NCI-H345 treated with DMSO at 0.1 percent for 48 hours (cell line): ENCODE data around the gene PPP6C.
"Not testable (repeated sequence)": the region's sequence is repeated elsewhere in the genome, so short reads cannot be mapped to it uniquely, and the experiment has no call there.

Experiments
- DNase-seq: peaks from one replicate; lab custom pipeline; 2025; ENCODE audit not compliant: unreplicated experiment; lab: John Stamatoyannopoulos, UW

The PPP6C gene

DNA sequence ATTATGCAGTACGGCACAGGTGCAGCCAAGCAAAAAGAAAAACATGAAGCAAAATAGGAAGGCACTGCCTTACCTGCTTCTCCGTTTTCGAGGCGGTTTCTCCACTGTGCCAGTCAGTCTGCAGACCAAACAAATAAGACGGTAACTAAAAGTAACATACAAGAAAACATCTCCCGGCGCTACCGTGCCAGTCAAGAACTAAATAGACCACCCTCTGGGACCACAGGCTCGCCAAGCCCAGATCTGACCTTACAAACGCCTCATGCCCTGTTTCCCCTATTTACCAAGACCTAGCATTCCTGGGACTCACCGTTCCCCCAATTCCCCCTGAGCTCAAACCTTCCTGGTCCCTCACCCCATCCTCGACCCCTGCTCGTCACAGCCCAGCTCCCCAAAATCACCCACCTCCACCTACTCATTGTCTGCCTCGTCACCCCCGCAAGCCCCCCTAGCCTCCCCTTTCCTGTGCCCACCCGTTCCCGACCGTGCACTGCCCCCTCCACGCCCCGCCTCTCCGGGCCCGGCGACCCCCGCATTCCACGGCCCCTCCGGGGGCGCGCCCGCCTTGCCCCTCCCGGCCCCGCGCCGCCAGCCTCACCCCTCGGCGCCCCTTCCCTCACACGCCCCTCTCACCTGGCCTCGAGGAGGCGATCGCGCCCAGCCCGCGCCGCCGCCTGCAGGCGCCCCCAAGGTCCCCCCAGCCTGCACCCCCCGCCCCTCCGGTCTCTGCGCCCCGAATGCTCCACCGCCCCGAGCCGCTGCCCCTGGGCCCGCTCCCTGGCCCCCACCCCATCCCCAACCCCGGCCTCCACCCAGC lies 46.8 kb downstream of the PPP6C start:
- peak; percentile 4 for DNase-seq

DNA sequence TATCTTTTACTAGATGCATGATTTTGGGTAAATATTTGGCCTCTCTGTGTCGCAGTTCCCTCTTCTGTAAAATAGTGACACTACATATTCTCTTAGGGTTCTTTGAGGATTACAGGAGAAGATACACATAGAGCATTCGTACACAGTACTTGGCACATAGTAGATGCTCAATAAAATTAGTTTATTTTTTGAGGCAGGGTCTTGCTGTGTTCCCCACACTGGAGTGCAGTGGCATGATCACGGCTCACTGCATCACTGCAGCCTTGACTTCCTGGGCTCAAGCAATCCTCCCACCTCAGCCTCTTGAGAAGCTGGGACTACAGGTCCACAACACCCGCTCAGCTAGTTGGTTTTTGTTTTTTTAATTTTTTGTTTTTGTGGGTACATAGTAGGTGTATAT lies 47.9 kb downstream of the PPP6C start:
- no peak for DNase-seq

DNA sequence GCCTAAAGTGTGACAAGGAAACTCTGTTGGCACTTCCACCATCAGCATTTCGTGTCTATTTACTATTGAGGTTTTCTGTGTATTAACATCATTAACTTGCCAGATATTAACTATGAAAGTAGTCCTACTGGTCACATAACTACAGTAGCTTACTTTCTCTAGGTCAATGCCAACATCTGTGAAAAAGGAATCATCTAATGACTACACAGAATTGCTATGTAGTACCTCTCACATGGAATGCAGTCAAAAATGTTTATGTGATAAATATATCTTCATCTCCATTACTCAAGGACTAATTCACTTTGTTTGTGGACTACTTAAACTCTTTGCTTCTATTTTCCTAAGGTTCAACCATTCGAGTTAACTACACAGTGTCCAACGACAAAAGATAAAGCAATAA lies 48.4 kb downstream of the PPP6C start:
- DNase-seq, result no peak

DNA sequence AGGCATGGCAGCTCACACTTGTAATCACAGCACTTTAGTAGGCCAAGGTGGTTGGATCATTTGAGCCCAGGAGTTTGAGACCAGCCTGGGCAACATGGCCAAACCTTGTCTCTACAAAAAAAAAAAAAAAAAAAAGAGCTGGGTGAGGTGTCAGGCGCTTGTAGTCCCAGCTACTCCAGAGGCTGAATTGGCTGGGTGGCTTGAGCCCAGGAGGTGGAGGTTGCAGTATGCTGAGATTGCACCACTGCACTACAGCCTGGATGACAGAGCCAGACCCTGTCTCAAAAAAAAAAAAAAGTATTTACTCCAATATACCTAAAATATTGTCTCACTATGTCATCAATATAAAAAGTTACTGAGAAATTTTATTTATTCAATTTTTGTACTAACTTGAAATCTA lies 49.0 kb downstream of the PPP6C start:
- DNase-seq, result no peak

DNA sequence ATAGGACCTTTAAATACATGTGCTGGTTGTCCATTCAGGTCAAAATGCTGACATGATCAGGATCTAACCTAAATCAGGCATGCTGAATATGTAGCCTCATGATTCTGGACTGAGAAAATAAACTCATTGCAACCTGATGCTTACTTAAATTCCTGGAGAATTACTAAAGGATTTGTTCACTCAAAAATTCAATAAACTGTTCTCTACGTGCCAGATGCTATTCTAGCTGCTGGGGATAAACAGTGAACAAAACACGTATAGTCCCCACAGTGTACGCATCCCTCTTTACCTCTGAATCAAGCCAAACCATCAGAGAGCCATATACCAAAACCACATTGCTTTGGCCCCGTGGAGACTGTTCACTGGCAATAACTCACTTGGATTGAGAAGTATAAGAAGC lies 52.4 kb downstream of the PPP6C start:
- DNase-seq, result no peak

DNA sequence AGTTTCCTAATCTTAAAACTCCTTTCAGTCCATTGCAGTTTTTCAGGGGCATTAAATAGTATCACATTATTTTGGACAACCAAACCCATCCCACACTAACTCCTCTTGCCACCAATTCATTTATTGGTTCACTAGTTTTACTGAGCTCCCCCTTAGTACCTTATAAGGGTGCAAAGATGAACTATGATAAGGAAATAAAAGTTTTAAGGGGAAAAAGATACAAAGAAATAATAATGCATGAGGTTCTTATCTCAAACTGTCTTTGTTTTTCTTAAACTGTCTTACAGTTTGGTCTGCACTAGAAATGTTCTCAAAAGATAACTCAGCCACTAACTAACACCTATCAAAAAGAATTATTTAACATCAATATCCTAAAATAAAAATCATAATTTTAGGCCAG lies 54.6 kb downstream of the PPP6C start:
- no peak for DNase-seq

DNA sequence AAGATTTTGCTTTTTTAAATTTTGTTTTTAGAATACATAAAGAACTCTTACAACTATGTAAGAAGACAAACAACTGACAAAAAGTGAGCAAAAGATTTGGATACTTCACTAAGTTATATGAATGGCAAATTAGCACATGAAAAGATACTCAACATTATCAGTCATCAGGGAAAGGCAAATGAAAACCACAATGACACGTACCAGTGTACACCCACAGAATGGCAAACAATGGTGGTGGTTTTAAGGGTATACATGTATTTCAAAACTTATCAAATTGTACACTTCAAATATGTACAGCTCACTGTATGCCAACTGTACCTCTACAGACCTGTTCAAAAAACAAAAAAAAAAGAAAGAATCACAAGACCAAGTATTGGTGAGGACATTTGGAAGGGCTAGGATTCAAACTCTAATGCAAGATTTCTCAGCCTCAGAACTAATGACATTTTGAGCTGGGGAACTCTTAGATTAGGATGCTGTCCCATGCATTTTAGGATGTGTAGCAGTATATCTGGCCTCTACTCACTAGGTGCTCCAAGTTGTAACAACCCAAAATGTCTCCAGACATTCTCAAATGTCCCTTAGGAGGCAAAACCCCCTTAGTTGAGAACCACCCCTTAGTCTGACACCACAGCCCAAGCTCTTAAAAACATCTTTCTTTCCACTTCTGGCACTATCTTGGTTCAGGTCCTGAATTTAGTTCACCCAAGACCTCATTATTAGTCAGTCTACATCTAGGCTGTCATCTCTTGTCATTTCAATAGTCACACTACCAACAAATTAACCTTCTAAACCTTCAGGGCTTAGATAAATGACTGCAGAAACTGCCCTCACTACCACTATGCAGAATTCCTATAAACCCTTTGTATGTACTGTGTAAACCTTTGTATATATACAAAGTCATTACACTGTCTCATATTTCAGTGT lies 55.9 kb downstream of the PPP6C start:
- no peak for DNase-seq

DNA sequence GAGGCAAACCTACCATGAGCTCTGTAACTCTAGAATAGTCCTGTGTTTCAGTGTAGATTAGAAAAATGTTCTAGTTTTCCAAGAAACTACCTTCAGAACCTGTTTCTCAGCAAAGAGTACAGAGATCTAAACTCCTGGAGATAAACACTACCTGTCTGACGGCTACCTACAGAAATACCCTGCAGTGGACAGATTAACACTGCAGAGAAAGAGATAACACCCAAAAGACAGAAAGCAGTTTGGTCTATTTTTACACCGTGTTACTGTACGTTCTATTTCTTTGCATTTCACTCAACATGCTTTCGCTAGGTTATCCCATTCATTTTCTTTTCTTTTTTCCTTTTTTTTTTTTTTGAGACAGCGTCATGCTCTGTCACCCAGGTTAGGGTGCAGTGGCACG lies 57.8 kb downstream of the PPP6C start:
- DNase-seq, result no peak

DNA sequence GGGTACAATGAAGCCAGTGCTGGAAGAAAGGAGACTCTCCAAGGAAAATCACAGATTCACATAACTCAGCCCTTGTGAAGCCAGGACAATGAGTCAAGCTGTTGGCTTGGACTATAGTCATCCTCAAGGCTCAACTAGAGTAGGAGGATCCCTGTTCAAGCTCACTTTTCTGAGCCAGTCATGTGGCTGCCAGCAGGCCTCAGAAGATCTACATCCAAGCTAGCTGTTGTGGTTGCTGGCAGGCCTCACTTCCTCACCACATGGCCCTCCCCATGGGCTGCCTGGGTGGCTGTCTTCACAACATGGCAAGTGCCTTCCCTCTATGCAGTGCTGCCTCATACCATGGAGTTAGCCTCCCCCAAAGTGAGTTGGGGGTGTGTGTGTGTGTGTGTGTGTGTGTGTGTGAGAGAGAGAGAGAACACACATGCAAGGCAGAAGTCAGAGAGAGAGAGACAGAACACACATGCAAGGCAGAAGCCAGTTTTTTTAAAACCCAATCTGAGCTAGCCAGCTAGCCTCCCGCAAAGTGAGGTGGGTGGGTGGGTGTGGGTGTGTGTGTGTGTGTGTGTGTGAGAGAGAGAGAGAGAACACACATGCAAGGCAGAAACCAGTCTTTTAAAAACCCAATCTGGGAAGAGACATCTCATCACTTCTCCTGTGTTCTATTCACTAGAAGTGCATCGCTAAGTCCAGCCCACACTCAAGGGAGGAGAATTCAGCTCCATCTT lies 63.4 kb downstream of the PPP6C start:
- no peak for DNase-seq

DNA sequence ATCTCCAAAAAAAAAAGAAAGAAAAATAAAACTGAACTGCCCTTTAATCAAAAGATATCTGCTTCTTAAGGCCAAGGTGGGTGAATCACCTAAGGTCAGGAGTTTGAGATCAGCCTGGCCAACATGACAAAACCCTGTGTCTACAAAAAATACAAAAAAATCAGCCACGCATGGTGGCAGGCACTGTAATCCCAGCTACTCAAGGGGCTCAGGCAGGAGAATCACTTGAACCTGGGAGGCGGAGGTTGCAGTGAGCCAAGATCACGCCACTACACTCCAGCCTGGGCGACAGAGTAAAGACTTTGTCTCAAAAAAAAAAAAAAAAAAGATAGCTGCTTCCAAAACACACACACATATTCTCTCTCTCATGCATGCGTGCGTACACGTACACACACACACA lies 64.1 kb downstream of the PPP6C start:
- DNase-seq, result no peak

DNA sequence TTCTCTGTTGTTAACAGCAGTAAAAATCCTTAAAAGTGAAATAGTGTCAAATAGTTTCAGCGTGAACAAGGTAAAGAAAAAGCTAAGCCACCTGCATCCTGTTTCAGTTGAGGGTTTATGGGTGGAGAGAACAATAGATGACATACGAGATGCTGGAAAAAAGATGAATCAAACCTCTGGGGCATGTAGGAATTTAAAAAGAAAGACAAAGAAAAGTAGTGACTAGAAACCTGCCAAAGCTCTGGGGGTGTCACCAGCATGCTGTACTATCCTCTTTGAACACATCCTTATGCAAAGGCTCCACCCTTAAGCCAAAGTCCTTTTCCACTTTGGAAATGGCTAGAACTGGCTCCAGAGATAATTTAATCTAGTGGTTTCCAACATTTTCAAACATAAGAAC lies 68.5 kb downstream of the PPP6C start:
- DNase-seq, result no peak

DNA sequence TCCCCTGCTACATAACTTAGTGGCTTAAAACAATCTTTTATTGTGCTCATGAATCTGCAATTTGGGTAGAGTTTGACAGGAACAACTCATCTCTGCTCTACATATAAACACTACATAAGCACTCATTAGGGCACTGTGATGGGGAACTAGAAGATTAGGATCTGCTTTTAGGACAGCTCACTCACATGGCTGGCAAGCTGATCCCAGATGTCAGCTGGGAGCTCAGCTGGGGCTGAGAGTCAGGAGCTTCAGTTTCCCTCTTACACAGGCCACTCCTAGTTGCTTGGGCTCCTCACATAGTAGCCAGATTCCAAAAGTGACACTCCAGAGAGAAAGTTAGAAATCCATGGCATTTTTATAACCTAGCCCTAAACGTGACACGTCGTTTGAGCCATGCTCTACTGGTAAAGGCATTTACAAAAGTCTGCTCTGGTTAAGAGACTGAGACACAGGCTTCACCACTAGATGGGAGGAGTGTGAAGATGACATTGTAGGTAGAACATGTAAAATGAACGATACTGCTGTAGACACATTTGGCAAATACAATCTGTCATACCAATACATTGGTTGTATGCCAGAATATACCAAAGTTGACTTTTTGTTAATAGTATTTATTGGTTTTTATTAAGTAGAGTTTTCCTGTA lies 69.8 kb downstream of the PPP6C start:
- DNase-seq, result no peak

DNA sequence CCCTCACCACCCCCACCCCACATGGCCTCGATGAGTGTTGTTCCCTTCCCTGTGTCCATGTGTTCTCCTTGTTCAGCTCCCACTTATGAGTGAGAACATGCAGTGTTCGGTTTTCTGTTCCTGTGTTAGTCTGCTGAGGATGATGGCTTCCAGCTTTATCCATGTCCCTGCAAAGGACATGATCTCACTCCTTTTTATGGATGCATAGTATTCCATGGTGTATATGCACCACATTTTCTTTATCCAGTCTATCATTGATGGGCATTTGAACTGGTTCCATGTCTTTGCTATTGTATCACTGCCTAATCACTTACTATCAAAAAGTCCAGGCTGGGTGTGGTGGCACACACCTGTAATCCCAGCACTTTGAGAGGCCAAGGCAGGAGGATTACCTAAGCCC lies 70.9 kb downstream of the PPP6C start:
- DNase-seq, result not testable (repeated sequence)

DNA sequence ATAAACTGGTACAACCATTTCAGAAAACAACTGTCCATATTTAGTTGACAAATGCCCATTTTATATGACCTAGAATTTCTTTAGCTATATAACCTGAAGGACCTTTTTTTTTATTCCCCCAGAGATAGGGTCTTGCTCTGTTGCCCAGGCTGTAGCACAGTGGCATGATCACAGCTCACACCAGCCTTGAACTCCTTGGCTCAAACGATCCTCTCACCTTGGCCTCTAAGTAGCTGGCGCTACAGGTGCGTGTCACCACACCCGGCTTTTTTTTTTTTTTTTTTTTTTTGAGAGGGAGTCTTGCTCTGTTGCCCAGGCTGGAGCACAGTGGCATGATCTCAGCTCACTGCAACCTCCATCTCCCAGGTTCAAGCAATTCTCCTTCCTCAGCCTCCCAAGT lies 75.1 kb downstream of the PPP6C start:
- not testable (repeated sequence) for DNase-seq

DNA sequence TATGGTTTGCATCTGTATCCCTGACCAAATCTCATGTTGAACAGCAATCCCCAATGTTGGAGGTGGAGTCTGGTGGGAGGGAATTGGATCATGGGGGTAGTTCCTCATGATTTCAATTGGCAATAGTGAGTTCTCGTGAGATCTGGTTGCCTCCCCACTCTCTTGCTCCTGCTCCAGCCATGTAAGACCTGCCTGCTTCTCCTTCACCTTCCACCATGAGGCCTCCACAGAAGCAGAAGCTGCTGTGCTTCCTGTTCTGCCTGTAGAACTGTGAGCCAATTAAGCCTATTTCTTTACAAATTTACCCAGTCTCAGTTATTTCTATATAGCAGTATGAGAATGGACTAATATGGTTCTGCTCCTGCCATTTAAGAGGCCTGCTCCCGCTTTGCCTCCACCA lies 79.1 kb downstream of the PPP6C start:
- DNase-seq, result no peak

DNA sequence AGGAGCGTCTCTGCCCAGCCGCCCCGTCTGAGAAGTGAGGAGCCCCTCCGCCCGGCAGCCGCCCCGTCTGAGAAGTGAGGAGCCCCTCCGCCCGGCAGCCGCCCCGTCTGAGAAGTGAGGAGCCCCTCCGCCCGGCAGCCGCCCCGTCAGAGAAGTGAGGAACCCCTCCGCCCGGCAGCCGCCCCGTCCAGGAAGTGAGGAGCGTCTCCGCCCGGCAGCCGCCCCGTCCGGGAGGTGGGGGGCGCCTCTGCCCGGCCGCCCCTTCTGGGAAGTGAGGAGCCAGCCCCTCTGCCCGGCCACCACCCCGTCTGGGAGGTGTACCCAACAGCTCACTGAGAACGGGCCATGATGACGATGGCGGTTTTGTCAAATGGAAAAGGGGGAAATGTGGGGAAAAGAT lies 81.1 kb downstream of the PPP6C start:
- not testable (repeated sequence) for DNase-seq

DNA sequence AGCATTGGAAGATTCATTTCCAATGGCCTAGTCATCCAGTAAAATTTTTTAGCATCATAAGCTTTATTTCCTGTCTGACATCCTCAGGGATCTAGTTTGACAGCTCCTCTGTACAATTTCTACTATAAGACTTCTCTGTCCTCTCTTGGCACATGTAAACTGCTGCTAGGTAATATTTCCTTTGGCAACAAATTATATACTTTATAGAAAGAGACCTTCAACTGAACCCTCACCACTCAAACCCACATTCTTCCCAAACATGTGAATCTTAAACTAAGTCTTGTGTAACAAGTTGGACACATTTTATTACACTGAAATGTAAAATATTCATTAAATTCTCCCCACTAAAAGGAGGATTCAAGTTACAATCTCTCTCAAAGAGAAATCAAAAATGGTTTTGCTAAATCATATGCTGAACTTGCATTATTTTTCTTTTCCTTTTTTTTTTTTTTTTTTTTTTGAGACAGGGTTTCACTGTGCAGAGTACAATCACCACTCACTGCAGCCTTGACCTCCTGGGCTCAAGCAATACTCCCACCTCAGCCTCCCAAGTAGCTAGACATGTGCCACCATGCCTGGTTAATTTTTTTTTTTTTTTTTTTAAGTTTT lies 83.2 kb downstream of the PPP6C start:
- DNase-seq, result no peak

DNA sequence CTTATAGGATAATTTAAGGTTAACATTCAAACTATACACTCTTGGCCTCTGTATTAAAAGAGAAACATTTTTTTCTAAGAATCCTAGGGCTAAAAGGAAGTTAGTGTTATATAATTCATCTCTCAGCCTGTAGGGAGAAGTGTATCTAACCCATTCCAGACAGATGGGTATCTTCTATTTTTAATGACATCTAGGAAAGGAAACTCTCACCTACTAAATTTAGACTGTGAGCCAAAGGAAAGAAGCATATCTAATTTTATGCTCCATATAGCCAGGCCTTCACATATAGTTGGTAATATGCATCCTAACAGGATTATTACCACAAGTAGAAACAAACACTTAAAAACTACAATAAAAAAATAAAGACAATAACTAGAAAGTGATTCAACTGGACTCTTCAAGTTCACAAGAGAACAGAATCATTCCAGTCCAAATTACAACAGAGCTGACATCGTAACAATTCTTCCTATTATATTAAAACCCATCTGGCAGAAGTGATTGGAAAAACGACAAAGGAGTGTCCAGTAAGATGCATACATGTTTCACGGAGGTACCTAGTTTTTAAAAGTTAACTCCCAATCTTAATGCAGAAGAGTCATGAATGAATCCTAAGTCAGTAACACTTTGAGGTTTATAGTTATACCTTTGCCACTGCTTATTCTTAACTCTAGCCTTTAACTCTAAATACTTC lies 85.7 kb downstream of the PPP6C start:
- no peak for DNase-seq

DNA sequence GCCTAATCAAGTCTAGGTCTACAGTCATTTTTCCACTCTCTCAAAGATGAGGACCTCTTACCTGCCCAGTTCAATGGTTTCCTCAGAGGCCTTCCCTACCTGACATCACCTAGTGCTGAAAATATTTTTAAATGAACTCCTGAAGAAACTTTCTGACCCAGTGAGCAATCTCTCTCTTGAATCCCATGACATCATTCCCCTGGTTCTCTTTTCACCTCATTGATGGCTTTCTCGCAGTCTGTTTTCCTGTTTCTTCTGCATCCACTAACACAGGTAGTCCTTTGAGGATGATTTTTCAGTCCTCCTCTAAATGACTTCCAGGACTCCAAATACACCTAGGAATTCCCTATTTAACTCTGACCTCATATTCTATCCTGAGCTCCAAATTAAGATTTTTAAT lies 86.6 kb downstream of the PPP6C start:
- no peak for DNase-seq

DNA sequence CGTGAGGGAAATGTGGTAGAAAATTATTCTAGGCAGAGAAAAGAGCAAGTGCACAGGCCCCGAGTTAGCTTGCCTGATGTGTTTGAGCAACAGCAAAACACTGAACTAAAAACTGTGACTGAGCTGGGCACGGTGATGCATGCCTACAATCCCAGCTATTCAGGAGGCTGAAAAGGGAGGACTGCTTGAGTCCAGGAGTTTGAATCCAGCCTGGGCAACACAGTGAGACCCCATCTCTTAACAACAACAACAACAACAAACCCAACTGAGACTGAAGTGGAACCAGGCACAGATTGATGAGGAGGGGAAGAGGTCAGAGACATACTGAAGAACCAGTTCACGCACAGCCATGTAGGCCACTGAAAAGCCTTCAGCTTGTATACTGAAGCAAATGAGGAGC lies 88.8 kb downstream of the PPP6C start:
- DNase-seq, result no peak
